ENCODE measurements around the gene ASB12.
"Not testable (repeated sequence)": the region's sequence is repeated elsewhere in the genome, so short reads cannot be mapped to it uniquely, and the experiment has no call there.

The ASB12 gene, protein sequence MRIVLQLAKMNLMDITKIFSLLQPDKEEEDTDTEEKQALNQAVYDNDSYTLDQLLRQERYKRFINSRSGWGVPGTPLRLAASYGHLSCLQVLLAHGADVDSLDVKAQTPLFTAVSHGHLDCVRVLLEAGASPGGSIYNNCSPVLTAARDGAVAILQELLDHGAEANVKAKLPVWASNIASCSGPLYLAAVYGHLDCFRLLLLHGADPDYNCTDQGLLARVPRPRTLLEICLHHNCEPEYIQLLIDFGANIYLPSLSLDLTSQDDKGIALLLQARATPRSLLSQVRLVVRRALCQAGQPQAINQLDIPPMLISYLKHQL

DNA sequence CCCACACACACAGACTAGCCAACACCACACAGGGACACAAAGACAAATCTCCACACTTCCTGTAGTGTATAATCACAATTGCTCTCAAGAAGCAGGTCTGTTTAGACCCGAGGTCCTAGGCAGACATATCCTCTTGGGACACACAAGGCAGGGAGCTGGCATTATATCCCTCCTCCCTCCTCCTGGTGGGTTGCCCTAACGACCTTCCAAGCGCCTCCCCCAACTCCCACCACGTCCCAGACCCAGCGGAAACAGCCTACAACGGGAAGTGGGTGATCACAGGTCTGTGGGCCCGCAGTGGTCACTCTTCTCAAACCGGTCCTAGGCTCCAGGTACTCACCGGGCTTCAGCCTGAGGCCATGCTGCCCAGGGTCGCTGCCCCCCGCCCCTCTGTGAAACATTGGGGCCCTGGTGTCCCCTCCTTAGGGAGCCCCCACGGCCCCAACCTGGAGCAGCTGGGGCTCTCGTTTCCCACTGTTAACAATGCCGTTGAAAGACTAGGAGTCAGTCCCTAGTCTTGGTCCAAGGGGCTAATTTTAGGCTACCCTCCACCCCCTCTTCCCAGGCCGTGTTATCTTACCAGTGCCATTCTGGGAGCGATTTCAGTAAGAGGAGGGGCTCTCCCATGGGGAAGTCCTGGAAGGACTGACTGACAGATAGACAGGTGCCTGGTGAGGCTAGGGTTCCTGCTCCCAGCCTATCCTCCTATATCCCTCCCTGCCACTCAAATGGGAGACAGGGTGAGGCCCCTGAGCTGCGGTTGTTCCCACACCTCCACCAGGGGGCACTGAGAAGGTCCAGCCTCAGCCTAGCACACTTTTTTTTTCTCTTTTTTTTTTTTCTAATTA lies at the start of gene ASB12:
Gene ASB12, minus strand, starts transcription at position 485 of the 848 bp plus-strand sequence. CDS start 4,957 bp downstream, outside the sequence.
- DNase-seq = no peak

DNA sequence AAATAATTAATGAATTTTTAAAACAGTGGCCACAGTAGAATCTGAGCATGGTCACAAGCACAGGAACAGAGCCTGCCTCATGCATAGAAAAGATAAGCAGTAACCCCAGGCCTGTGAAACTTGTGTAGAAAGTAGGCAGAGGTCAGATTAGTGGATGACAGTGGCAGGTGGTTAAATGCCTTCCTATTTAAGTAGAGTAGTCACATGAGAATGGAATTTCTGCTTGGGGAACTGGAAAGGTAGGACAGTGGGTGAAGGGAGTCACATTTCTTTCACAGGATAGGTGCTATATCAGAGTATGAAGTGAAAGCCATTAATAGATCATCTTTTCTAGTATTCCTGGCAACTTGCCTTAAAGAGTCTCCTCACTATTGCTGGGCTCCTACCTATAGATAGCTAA lies 34.9 kb upstream of the ASB12 start:
- DNase-seq = no peak

DNA sequence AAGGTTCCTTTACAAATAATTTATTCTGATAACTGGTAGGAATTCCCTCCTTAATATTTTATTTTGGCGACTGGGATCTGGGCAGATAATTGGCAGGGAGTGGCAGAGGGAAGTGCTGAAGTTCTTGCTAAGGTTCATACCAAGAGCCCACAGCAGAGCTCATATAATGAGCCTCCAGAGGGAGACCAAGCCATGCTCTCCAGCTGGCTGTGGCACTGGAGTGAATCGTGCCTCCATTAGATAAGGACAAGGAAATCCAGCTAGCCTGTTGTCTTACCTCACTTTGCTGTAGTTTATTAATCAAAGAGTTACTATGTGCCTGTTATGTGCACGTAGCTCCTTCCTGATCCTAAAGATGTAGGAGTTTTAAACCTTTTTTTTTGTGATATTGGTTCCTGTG lies 1.3 kb downstream of the ASB12 start:
- DNase-seq = no peak

DNA sequence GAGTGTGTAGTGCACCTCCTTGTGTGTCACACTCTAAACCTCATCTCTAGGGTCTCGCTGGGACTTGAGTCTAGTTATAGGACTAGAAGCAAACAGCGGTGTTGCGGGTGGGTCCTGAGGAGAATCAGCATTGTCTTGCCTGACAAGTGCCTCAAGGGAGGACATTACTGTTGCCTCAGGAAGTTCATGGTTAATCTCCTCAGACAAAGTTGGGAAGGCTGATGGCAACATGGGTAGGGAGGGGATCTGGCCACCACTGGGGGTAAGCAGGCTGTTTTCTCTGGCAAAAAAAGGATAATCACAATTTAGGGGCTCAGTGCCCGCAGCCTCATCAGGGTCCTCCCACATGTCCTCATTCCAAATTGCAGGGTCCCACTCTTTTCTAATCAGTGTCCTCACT lies 12.4 kb downstream of the ASB12 start:
- no peak for DNase-seq

DNA sequence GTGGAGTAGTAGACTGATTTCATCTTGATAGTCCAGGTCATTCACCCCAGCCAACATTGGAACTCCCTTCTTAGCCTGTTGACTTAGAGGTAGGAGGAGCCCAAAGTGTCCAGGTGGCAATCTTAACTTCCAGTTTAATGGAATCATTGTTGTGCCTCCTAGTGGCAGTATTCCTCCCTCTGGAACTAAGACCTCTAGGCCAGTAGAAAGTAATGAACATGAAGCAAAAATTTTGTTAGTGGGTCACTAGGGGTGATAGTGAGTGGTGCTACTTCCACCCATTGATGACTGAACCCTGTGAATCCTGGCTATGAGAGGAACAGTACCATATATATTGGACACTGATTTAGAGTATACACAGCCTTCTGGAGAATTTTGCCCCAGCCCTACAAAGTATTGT lies 16.4 kb downstream of the ASB12 start:
- not testable (repeated sequence) for DNase-seq

DNA sequence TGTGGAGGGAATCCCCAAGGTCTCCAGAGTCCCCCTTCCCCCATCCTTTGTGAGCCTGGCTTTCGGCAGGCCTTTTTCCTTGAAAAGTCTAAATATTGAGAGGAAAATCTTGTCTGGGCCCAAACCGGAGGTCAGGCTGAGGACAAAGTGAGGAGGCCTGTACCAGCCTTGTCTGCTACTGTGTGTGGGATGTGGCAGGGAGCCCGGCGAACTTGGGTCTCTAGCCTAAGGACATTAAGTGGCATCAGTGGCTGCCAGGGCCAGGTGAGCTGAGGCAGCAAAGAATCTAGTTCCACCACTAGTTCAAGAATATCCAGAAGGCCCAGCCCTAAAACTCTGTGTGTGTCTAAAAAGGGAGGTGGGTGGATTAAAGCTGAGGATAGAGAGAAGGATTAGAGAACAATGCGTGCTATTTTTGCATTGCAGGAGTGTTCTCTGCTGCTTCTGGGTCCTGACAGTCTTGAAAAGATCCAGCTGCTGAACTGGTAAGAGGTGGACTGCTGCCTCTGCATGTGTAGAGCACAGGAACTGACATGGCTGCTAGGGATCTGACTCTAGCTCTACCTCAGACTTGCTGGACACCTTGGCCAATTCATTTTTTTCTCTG lies 23.7 kb downstream of the ASB12 start:
- DNase-seq = no peak

DNA sequence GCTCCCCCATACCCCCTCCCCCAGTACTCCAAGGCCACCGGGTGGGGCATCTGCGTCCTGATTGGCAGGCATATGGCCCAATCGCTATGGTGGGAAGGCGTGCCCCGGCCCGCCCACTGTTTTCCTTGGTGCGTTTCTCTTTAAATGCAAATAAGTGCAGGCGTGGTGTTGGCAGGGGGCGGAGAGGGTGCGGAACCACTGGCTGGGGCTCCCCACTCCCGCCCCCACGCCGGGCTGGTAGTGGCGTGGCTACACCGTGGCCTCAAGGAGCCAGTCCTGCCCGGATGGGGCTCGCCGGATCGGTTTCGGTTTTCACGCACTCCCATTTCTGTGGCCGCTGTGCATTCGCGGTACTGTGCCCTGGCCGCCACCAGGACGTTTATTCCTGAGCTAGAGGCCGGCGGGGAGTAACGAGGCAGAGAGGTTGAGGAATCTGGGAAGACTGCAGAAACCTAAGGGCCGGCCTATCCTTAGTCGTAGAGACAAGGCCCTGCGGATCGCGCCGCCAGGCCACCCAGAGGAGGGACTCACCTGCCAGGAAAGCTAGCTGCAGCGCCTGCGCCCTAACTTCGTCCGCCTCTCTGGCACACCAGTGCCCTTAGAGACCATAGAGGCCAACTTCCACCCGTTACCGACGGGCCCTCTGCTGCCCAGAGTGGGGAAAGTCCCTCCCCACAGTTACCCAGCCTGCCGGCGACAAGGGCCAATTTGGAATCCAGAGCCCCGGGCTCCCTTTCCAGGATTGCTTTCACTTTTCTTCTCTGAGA lies 24.5 kb downstream of the ASB12 start:
- DNase-seq = peak; percentile 93

DNA sequence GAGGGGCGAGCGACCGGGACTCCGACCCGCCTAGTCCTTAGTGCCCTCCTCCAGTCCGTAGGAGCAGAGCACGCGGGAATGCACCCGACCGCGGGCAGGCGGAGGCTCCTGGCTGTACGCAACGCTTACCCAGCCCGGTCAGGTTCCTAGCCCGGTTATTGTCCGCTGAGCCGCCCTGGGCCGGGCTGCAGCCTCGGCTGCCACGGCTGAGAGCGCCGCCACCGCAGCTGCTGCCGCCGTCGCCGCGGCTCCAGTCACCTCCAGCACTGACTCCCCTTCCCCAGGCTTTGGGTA lies 25.0 kb downstream of the ASB12 start, which contains the start of gene AMER1:
Gene AMER1, minus strand, starts transcription at position 268 of the 294 bp plus-strand sequence. CDS start 12,422 bp downstream, outside the sequence.
- no peak for DNase-seq

DNA sequence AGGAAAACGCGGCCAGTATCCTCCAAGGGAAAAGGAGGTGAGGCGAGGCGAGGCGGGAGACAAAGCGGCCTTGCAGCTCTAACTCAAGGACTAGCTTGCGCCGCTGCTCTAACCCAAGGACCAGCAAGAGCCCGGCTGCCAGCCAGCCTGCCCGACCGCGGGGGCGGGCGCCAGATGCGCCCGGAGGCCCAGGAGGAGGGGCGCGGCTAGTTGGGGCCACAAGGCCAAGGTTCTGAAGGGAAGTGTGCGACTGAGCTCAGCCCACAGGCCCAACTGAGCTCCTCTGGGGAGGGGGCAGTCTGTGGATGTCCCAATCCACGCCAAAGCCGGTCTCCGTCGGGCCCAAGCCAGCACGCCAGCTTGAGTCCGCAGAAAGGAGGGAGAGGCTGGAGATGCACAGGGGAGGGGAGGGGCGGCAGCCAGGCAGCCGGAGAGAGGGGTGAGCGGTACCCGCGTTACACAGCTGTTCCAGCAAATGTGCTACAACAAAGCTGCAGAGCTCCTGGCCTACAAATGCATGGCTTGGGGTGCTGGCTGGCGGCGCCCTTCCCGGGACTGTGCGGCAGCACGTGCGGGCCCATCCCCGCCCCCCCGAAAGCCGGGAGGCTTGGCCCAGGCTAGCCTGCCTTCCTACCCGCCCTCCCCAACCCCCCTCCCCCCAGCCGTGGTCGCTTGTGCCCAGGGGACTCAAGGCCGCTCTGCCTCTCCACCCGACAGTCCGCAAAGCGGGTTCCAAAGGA lies 25.5 kb downstream of the ASB12 start:
- DNase-seq = no peak

DNA sequence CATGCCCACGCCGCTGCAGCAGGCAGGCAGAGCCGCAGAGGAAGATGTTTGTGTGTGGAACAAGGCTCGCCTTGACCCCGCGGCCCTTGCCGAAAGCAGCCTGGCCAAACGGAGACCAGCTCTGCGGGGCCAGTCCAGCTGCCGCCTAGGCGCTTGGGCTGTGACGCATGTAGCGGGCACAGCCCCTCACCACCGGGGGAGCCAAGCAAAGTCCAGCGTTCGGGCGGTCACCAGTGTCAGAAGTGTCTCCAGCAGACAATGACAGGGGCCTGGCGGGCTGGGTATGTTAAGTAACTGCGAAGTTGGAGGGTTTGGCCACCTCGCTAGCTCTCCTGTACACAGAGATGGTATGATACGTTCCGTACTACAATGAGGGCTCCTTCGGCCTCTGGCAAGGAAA lies 26.2 kb downstream of the ASB12 start:
- DNase-seq = no peak

DNA sequence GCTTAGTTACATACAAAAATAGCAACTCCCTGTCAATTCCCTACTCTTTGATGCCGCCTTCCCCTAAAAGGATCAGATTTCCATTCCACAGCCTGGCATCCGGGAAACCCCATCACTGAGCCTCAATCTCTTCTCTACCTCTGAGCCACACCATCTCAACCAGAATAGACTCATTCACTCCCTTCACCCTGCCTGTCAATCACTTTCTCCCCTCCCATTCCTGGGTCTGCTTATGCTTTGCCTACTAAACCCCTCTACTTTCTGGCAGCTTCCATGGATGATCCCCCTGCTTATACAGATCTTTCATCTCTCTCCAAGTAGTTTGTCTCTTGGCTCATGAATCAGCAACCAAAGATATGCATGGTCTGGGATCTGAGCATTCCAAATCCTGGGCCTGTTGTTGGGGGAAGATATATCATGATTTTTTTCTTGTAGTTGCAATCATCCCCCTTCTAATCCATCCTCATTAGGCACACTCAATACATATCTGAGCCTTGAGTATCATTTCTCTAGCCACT lies 27.5 kb downstream of the ASB12 start:
- DNase-seq = no peak

DNA sequence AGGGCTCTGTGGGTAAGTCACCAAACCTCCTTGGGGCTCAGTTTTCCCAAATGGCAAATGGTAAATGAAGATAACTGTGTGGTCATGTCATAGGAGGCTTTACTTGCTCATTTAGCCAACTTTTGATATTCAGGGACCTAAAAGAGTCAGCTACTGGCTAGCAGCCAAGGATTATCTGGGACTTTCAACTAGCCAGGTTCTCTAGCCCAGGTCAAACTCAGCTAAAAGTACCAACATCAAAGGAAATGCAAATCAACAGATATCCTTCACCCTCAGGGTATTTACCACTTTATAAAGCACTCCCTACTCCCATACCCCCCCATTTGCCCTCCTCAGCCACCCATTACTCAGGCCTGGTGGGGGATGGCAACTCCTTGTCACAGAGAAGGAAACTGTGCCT lies 32.4 kb downstream of the ASB12 start:
- DNase-seq = no peak

DNA sequence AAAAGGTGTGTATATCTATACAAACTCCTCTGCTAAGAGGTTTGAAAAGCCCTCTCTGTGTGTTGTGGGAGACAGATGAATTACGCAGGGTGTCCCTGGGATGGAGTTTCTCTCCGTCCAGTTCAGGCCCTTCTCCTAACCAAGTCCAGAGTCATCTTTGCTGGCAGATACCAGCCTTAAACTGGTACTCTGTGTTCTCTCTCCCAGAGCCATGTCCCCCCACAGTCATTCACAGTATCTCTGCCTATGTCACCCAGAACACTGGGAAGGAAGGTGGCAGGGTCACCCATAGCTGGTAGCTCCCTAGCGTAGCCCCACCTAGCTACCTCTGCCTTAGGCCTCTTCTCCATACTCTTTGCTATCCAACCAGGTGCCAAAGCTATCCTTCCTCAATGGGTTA lies 33.8 kb downstream of the ASB12 start:
- no peak for DNase-seq

DNA sequence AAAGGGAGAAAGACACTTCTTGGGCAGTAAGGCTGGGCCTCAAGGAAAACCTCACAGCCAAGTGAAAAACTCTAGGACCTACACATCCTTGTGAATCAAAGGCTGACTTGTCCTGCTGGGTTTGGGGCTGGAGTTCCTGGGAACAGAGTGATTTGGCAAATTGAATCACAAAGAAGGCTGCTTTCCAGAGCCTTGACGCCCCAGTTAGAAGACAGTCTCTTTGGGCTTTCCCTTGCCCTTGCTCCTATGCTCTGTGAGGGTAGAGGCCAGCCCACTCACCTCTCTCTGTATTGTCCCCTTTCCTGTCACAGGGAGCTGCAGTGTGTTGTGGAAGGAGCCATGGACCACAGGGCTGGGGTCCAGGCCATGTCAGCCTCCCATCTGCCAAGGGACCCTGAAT lies 34.5 kb downstream of the ASB12 start:
- no peak for DNase-seq

DNA sequence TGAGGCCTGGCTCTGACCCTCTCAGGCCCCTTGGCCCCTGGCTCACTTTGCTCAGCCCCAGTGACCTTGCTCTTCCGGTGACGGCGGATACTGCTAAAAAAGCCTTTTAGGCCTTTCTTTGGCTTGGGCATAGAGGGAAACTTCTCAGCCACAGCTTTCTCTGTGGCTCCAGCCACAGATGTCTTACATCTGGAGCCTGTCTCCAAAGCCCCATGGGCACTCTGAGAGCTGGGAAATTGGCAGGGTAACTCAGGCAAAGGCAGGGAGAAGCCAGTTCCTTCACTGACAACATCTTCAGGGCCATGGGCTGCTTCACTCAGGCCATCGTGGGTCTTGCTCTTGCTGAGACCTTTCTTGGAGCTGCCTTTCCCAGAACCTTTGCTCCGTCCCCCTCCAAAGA lies 37.7 kb downstream of the ASB12 start:
- DNase-seq = no peak

DNA sequence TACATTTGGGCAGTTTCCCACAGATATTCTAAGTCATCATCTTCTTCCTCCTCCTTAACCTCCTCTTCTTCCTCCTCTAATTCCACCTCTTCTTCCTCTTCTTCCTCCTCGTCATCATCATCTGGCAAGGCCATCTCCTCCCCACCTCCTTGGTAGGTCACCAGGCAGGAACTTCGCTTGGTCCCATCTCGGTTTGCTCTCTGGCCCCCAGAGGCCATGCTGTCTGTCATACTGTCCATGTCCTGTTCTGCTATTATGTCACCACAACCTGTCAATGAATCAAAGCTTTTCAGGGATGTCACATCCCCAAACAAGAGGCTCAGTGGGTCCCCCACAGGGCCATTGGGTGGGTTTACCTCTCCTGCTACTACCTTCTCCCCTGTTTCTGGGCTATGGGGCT lies 38.4 kb downstream of the ASB12 start:
- no peak for DNase-seq

DNA sequence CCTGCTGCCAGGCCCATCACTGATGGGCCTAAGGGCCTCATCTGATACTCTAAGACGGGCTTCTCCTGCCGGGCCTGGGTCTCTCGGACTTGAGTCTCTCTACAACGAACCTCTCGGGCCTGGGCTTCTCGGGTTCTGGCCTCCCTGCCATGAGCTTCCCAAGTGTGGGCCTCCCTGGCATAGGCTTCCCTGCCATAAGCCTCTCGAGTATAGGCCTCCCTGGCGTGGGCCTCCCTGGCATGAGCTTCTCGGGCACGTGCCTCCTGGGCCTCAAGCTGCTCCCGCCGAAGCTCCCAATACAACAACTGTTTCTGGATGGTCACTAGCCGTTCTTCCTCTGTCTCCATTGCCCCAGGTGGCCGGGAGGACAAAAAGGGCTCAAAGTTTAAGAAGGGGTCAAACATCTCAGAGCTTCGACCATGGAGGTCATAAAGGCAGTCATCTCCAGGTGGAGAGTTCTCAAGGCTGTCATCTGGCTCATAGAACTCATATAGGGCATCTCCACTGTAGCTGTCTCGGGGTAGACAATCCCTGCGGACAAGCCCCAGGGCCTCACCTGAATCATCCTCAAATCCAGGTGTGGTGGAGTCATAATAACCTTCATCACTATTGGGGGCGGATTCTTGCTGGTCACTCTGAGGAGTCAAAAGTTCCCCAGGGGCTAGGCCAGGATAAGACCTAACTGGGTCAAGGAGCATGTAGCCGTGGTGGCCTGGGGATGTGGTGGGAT lies 39.0 kb downstream of the ASB12 start:
- DNase-seq = no peak

DNA sequence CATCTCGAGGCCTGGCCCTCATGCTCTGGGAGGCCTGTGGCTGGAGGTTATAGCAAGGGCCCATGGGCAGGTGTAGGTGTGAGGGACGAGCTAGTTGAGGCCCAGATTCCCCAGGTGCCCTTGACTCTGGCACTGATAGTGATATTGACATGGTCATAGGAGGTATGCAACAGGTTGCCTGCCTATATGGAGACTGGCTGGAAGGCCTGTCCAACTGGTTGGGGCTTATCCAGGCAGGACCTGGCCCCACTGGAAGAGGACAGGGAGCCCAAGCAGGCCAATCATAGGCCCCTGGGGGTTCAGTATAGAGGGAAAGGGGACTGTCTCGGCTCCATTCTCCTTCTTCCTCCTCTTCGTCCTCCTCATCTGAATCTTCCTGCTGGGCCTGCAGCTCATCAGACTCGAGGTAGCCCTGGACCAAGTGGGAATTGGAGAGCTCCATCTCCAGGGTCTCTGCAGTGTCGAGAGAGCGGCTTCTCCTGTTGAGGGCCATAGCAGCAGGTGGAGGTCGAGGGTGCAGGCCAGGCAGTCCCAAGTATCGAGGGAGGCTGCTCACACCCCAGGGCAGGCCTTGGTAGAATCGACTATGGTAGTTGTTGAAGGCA lies 40.2 kb downstream of the ASB12 start:
- DNase-seq = no peak

DNA sequence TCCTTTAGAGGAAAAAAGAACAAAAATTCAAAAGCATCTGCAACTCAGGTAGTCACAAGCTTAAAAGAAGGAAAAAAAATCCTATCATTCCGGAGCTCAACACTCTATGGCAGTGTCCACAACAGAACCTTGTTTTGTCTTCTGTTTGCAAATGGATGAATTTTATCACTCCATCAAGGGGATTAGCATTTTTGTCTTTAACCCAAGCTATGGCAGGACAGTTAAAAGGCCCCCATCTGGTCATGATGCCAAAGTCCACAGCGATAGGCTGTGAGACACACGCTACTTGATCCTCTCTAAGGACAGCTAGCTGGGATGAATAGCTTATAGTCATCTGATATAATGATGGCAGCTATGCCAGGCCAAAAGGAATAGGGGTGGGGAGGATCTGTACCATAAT lies 41.5 kb downstream of the ASB12 start:
- DNase-seq = no peak

DNA sequence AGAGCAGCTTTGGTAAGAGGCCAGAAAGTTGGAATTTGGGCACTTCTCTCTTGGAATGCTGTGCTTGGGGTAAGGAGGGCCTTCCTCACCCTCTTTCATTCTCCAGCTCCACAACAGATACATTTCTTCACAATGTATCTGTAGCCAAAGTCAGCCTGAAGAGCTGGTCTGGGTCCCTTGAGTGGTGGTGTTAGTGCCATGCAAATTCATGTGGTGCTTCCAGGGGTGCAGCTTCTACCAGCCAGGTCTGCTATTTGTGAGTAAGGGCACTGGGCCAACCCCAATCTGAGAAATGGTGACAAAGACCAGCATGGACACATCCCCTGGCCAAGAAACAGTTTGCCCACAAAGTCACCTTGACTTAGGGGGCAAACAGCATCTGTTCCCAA lies 42.7 kb downstream of the ASB12 start:
- DNase-seq = no peak
